Activated CD8-positive, alpha-beta T cell treated with anti-CD3 and anti-CD28 coated beads, Interleukin-2, amount 10 ng/mL, durations not matched to agents 7 days and 5 days (primary cell): Measurements from ENCODE around the gene KRT72. TPM values are rescaled to one million over a fixed set of nuclear protein-coding genes. Genes with fewer than 3 reads are reported as not detected.
"Not testable (repeated sequence)": the region's sequence is repeated elsewhere in the genome, so short reads cannot be mapped to it uniquely, and the experiment has no call there.

Experiments used
- ATAC-seq: fragments of 150-1000 bp; cut with Tn5 transposase; one replicate; pipeline ENCODE4 v1.10.0; 2021; ENCODE audit warnings: moderate library complexity
- CTCF ChIA-PET: fragments of 350-600 bp; sonication (Branson Sonifier 250); formaldehyde crosslinking; loops from one replicate; lab custom pipeline; 2021; ENCODE audit warnings: antibody characterized with exemption; lab: Charles Lee
- POLR2A ChIA-PET: fragments of 350-600 bp; sonication (Branson Sonifier 250); formaldehyde crosslinking; loops from one replicate; lab custom pipeline; 2021; ENCODE audit warnings: antibody characterized with exemption; lab: Charles Lee
- DNase-seq: peaks from one replicate; pipeline ENCODE4 v3.0.0-alpha.2; 2020
- H3K27ac Mint-ChIP-seq: one replicate; pipeline ENCODE4 v1.8.0; 2021; ENCODE audit warnings: mild to moderate bottlenecking, mixed read lengths
- H3K27me3 Mint-ChIP-seq: one replicate; pipeline ENCODE4 v1.8.0; 2021; ENCODE audit warnings: low read depth, mixed read lengths
- H3K36me3 Mint-ChIP-seq: one replicate; pipeline ENCODE4 v1.8.0; 2021; ENCODE audit warnings: low read depth, mixed read lengths
- H3K4me1 Mint-ChIP-seq: one replicate; pipeline ENCODE4 v1.8.0; 2021; ENCODE audit warnings: low read depth, mixed read lengths
- H3K4me3 Mint-ChIP-seq: one replicate; pipeline ENCODE4 v1.8.0; 2021; ENCODE audit warnings: mild to moderate bottlenecking, mixed read lengths
- H3K9me3 Mint-ChIP-seq: one replicate; pipeline ENCODE4 v1.8.0; 2022; ENCODE audit warnings: mixed read lengths; ENCODE audit not compliant: insufficient read depth
- total RNA-seq, 2 experiments: library from RNA; stranded (reverse); gene quantifications; one replicate each; pipeline ENCODE4 v1.2.3, GENCODE V29; 2021

Gene KRT72
- total RNA-seq, 2 experiments from 2014 or later, result 0.40 to 0.44 TPM

GRCh38 chr12:52606096-52606495 lies 4.8 kb upstream of the KRT72 start:
- H3K36me3 Mint-ChIP-seq, result no peaks in the 10 kb centered on the region
- ATAC-seq (no peak), DNase-seq (no peak)
- CTCF ChIA-PET, result interaction anchor here (0.8 to 2.6 kb wide), 5 partner anchors 20 to 273 kb away, joined by 3 to 6 read pairs (median 4); no protein-coding TSS in a partner anchor
- POLR2A ChIA-PET, result interaction anchor here (0.9 kb wide), 1 partner anchor 9 kb away, joined by 3 read pairs; no protein-coding TSS in a partner anchor
- no peaks in the 10 kb centered on the region for H3K9me3 Mint-ChIP-seq
- H3K4me1 Mint-ChIP-seq, result peaks cover 52% of the 10 kb centered on the region
- H3K27me3 Mint-ChIP-seq, result peaks cover 5% of the 10 kb centered on the region
- H3K4me3 Mint-ChIP-seq, result no peak overlapping the region
- no peak overlapping the region for H3K27ac Mint-ChIP-seq

DNA sequence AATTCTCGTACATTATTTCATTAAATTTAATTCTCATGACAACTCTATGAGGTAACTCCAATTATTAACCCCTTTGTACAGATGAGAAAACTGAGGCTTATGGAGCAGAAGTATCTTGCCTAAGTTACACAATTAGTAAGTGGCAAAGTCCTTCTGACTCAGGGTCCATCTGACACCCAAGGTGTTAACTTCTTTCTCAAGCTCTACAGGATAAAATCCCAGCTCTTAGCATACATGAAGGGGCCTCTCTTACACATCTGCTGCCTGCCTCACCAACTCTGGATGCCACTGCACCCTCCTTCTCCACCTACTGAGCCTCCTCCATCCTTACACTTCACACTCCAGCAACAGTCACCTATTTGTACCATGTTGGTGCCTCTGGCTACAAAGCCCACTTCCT lies 4.3 kb upstream of the KRT72 start:
- ATAC-seq (no peak), DNase-seq (no peak)
- ChIA-PET CTCF (interaction anchor here (0.8 to 2.6 kb wide), 5 partner anchors 19 to 274 kb away, joined by 3 to 6 read pairs (median 4); no protein-coding TSS in a partner anchor), POLR2A (interaction anchor here (0.9 kb wide), 1 partner anchor 8 kb away, joined by 3 read pairs; no protein-coding TSS in a partner anchor)
- no peaks in the 10 kb centered on the region for H3K9me3 Mint-ChIP-seq
- no peaks in the 10 kb centered on the region for H3K36me3 Mint-ChIP-seq
- H3K4me3 Mint-ChIP-seq, result no peak overlapping the region
- H3K27me3 Mint-ChIP-seq, result peaks cover 5% of the 10 kb centered on the region
- peaks cover 46% of the 10 kb centered on the region for H3K4me1 Mint-ChIP-seq
- no peak overlapping the region for H3K27ac Mint-ChIP-seq

GRCh38 chr12:52604859-52605258 lies 3.6 kb upstream of the KRT72 start:
- no peak overlapping the region for H3K27ac Mint-ChIP-seq
- POLR2A ChIA-PET, result no interaction called here
- no peak for ATAC-seq
- peaks cover 9% of the 10 kb centered on the region for H3K27me3 Mint-ChIP-seq
- H3K4me3 Mint-ChIP-seq, result no peak overlapping the region
- no peaks in the 10 kb centered on the region for H3K36me3 Mint-ChIP-seq
- no peaks in the 10 kb centered on the region for H3K9me3 Mint-ChIP-seq
- DNase-seq, result no peak
- CTCF ChIA-PET, result interaction anchor here (1.0 to 2.6 kb wide), 3 partner anchors 19 to 29 kb away, joined by 3 to 6 read pairs (median 4); no protein-coding TSS in a partner anchor
- H3K4me1 Mint-ChIP-seq, result peaks cover 40% of the 10 kb centered on the region

DNA sequence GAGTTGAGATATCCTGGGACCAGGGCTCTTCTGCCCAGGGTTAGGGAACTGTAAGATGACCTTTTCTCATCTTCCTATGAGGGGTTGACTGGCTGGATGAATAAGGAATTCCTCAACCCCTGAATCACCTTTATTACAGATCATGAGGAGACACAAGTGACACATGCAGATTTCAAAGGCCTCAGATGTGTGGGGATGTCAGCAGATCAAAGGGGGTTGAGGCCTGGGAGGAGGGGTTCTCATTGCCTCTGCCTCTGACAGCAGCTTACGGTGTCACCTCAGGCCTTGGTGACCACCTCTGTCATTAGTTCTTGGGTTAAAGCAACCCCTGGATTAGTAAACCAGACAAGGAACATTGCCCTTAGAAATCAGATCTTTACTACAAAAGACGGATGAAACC lies 2.1 kb upstream of the KRT72 start:
- peaks cover 19% of the 10 kb centered on the region for H3K27me3 Mint-ChIP-seq
- CTCF ChIA-PET, result no interaction called here
- H3K27ac Mint-ChIP-seq, result no peak overlapping the region
- peaks cover 28% of the 10 kb centered on the region for H3K4me1 Mint-ChIP-seq
- ATAC-seq, result no peak
- POLR2A ChIA-PET, result no interaction called here
- H3K9me3 Mint-ChIP-seq, result no peaks in the 10 kb centered on the region
- H3K36me3 Mint-ChIP-seq, result no peaks in the 10 kb centered on the region
- no peak for DNase-seq
- H3K4me3 Mint-ChIP-seq, result no peak overlapping the region

- no peaks in the 10 kb centered on the region for H3K9me3 Mint-ChIP-seq
- no peak overlapping the region for H3K27ac Mint-ChIP-seq
- ChIA-PET CTCF (interaction anchor here (1.5 kb wide), 1 partner anchor 10 kb away, joined by 3 read pairs; no protein-coding TSS in a partner anchor), POLR2A (no interaction called here)
- peaks cover 25% of the 10 kb centered on the region for H3K4me1 Mint-ChIP-seq
- DNase-seq (no peak), ATAC-seq (no peak)
- no peak overlapping the region for H3K4me3 Mint-ChIP-seq
- no peaks in the 10 kb centered on the region for H3K36me3 Mint-ChIP-seq
- H3K27me3 Mint-ChIP-seq, result peaks cover 25% of the 10 kb centered on the region
Observed at GRCh38 chr12:52602552-52602951, 1.3 kb upstream of the KRT72 start.

DNA sequence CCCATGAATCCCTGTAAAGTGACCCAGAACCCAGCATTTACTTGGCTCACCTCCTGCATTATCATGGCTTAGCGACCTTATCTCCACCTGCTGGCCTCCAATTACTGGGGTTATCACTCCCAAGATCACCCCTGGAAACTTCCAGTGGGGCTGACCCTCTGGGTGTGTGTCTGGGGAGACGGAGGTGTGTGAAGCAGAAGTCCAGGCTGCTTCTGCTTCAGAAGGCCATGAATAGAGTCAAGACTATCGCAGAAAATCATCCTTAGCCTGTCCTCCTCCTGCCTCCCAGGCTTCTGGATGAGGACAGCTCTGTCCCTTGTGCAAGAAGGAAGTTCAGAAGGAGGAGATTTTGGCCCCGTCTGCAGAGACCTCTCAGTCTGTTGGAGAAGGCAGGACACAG lies 408 bp upstream of the KRT72 start:
- ChIA-PET POLR2A (interaction anchor here (0.7 kb wide), 1 partner anchor 9 kb away, joined by 3 read pairs; no protein-coding TSS in a partner anchor), CTCF (interaction anchor here (1.5 kb wide), 1 partner anchor 11 kb away, joined by 3 read pairs; no protein-coding TSS in a partner anchor)
- Mint-ChIP-seq H3K4me1 (peaks cover 25% of the 10 kb centered on the region), H3K27me3 (peaks cover 27% of the 10 kb centered on the region), H3K27ac (no peak overlapping the region), H3K36me3 (no peaks in the 10 kb centered on the region), H3K4me3 (no peak overlapping the region), H3K9me3 (no peaks in the 10 kb centered on the region)
- ATAC-seq (no peak), DNase-seq (no peak)

- no peaks in the 10 kb centered on the region for H3K36me3 Mint-ChIP-seq
- CTCF ChIA-PET, result no interaction called here
- no peak for ATAC-seq
Observed at GRCh38 chr12:52600475-52600874, 788 bp downstream of the KRT72 start.

GRCh38 chr12:52600071-52600470 lies 1.2 kb downstream of the KRT72 start:
- POLR2A ChIA-PET, result interaction anchor here (0.8 kb wide), 1 partner anchor 177 kb away, joined by 3 read pairs; no protein-coding TSS in a partner anchor
- Mint-ChIP-seq H3K4me3 (no peak overlapping the region), H3K36me3 (no peaks in the 10 kb centered on the region), H3K9me3 (no peaks in the 10 kb centered on the region), H3K27ac (no peak overlapping the region), H3K27me3 (peaks cover 33% of the 10 kb centered on the region), H3K4me1 (peaks cover 17% of the 10 kb centered on the region)
- no peak for DNase-seq
- CTCF ChIA-PET, result interaction anchor here (1.1 kb wide), 1 partner anchor 271 kb away, joined by 3 read pairs; no protein-coding TSS in a partner anchor
- no peak for ATAC-seq

More at GRCh38 chr12:52600475-52600874, 788 bp downstream of the KRT72 start:
- no peak for DNase-seq
- no peak overlapping the region for H3K27ac Mint-ChIP-seq
- POLR2A ChIA-PET, result interaction anchor here (0.8 kb wide), 1 partner anchor 177 kb away, joined by 3 read pairs; no protein-coding TSS in a partner anchor
- H3K9me3 Mint-ChIP-seq, result no peaks in the 10 kb centered on the region
- H3K4me1 Mint-ChIP-seq, result peaks cover 20% of the 10 kb centered on the region
- H3K4me3 Mint-ChIP-seq, result no peak overlapping the region
- H3K27me3 Mint-ChIP-seq, result peaks cover 33% of the 10 kb centered on the region

- Mint-ChIP-seq H3K4me1 (peaks cover 8% of the 10 kb centered on the region), H3K27ac (no peak overlapping the region), H3K27me3 (peaks cover 33% of the 10 kb centered on the region), H3K9me3 (no peaks in the 10 kb centered on the region), H3K36me3 (no peaks in the 10 kb centered on the region), H3K4me3 (no peak overlapping the region)
- POLR2A ChIA-PET, result no interaction called here
- CTCF ChIA-PET, result interaction anchor here (1.1 to 1.9 kb wide), 3 partner anchors 14 to 272 kb away, joined by 3 to 11 read pairs (median 3); no protein-coding TSS in a partner anchor
- ATAC-seq, result no peak
- DNase-seq, result no peak
Observed at GRCh38 chr12:52598966-52599365, 2.3 kb downstream of the KRT72 start.

DNA sequence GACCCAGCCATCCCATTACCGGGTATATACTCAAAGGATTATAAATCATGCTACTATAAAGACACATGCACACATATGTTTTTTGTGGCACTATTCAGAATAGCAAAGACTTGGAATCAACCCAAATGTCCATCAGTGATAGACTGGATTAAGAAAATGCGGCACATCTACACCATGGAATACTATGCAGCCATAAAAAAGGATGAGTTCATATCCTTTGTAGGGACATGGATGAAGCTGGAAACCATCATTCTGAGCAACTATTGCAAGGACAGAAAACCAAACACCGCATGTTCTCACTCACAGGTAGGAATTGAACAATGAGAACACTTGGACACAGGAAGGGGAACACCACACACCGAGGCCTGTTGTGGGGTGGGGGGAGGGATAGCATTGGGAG lies 7.0 kb downstream of the KRT72 start:
- DNase-seq, POLR2A ChIA-PET, H3K27ac Mint-ChIP-seq, ATAC-seq, H3K4me3 Mint-ChIP-seq, H3K9me3 Mint-ChIP-seq, H3K36me3 Mint-ChIP-seq, H3K4me1 Mint-ChIP-seq: not testable (repeated sequence)
- H3K27me3 Mint-ChIP-seq, result peaks cover 24% of the 10 kb centered on the region
- CTCF ChIA-PET, result interaction anchor here (1.2 to 2.4 kb wide), 4 partner anchors 8 to 291 kb away, joined by 3 to 7 read pairs (median 4); no protein-coding TSS in a partner anchor

DNA sequence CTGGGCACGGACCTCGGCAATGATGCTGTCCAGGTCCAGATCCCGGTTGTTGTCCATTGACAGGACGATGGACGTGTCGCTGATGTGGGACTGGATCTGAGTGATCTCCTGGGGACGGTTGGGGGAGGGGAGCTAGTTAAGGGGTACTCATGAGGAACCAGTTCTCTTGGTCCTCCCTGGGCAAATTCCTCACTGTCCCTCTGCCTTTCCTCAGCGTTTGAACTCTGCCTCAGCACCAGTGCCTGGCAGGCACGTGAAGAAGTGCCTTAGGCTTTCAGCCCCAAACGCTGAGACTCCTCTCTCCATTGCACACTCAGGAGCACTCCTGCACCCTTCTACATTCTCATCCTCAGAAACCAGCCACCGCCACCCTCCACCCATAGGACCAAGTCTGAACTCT lies 9.7 kb downstream of the KRT72 start:
- no peak for DNase-seq
- POLR2A ChIA-PET, result no interaction called here
- H3K27ac Mint-ChIP-seq, result no peak overlapping the region

DNA sequence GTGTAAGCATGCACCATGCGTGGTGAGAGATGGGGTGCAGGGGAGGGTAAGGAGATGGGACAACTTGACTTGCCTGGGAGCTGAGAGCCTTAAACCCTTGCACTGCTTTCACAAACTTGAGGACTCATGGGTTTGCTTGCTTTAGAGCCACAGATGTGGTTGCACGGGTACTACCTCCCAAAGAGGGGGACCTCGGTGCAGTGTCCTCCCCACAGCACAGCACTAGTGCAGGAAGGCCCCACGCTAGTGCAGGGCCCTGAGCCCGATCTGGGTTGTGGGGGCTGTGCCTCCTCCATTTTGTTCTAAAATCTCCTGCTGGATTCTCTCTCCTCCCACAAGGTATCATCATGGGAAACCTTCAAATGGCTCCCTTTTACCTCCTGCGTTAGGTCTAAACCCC lies 11.2 kb downstream of the KRT72 start:
- Mint-ChIP-seq H3K36me3 (no peaks in the 10 kb centered on the region), H3K27ac (no peak overlapping the region), H3K4me3 (no peak overlapping the region), H3K4me1 (peaks cover 26% of the 10 kb centered on the region), H3K9me3 (no peaks in the 10 kb centered on the region), H3K27me3 (peaks cover 3% of the 10 kb centered on the region)
- ATAC-seq, result no peak
- POLR2A ChIA-PET, result no interaction called here
- no peak for DNase-seq
- CTCF ChIA-PET, result interaction anchor here (1.5 to 20.3 kb wide), 2 partner anchors 18 to 286 kb away, joined by 3 to 736 read pairs; no protein-coding TSS in a partner anchor

More for the DNA sequence above, 9.7 kb downstream of the KRT72 start:
- Mint-ChIP-seq H3K27me3 (peaks cover 9% of the 10 kb centered on the region), H3K9me3 (no peaks in the 10 kb centered on the region), H3K4me1 (peaks cover 11% of the 10 kb centered on the region), H3K36me3 (no peaks in the 10 kb centered on the region), H3K4me3 (no peak overlapping the region)
- ATAC-seq, result no peak
- CTCF ChIA-PET, result interaction anchor here (0.6 to 20.3 kb wide), 3 partner anchors 42 to 284 kb away, joined by 3 to 736 read pairs (median 3); no protein-coding TSS in a partner anchor
